ENCODE data around the gene PTGDS.

The PTGDS gene

DNA sequence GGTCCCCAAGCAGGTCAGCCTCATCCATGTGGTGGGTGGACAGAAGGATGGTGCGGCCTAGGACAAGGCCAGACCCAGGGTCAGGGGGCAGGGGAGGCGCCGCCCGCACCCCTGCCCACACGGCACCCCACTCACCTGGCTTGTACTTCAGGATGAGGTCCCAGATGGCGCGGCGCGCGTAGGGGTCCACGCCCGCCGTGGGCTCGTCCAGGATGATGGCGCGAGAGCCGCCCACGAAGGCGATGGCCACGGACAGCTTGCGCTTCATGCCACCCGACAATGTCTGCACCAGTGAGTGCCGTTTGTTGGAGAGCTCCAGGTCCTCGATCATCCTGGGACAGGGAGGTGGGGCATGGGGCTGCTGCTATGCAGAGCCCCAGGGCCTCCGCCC is 38.2 kb downstream of the PTGDS start:
- Histone ChIP-seq H3K4me2 (ENCODE audit: insufficient read depth, low read length, poor library complexity, severe bottlenecking) (no peak overlapping the region), H3K23ac (ENCODE audit: low read depth, low read length, poor library complexity) (peak overlapping the region; percentile 43)
- WGBS, 2 donors (ENCODE audit: extremely low coverage in 2 of 2, insufficient read length in 2 of 2, insufficient replicate concordance in 1 of 2), result no CpG with 5 or more reads among the region's 25 CpGs

GRCh38 chr9:137015976-137016375 is 38.7 kb downstream of the PTGDS start:
- no peaks in the 10 kb centered on the region for H3K27me3 ChIP-seq (ENCODE audit: control insufficient read depth in 3 of 3, insufficient read depth in 3 of 3, low read depth in 1 of 3, low read length in 3 of 3)
- no peak overlapping the region for H2AFZ ChIP-seq (ENCODE audit: low read length)
- H2BK5ac ChIP-seq (ENCODE audit: low read length), result no peak overlapping the region
- H3K79me1 ChIP-seq (ENCODE audit: low read depth, low read length), result peaks cover 6% of the 10 kb centered on the region
- H3K23ac ChIP-seq (ENCODE audit: low read depth, low read length, poor library complexity), result no peak overlapping the region
- no peak overlapping the region for H3K18ac ChIP-seq (ENCODE audit: low read length)
- no peak overlapping the region for H2BK15ac ChIP-seq (ENCODE audit: low read length)
- H2BK120ac ChIP-seq (ENCODE audit: low read depth, low read length), result no peak overlapping the region
- peaks cover 24 to 42% of the 10 kb centered on the region in 2 donors for H3K36me3 ChIP-seq (replicated peaks in 1 of 2; ENCODE audit: control insufficient read depth in 2 of 2, insufficient read depth in 2 of 2, low read length in 2 of 2)
- H2AK5ac ChIP-seq (ENCODE audit: low read depth, low read length), result no peak overlapping the region
- H3K9ac ChIP-seq (ENCODE audit: low read depth, low read length, poor library complexity), result no peak overlapping the region
- H3K9me3 ChIP-seq (replicated peaks in 1 of 2; ENCODE audit: control insufficient read depth in 2 of 2, insufficient read depth in 1 of 2, low read depth in 1 of 2, low read length in 2 of 2), result peaks cover 0 to 6% of the 10 kb centered on the region in 2 donors
- no peak overlapping the region for H3K4ac ChIP-seq (ENCODE audit: low read length)
- no peak overlapping the region for H2BK12ac ChIP-seq (ENCODE audit: low read length)
- H3K4me3 ChIP-seq (ENCODE audit: low read length in 2 of 2), result no peak overlapping the region
- no peak overlapping the region for H3K4me2 ChIP-seq (ENCODE audit: insufficient read depth, low read length, poor library complexity, severe bottlenecking)
- H3K27ac ChIP-seq (replicated peaks; ENCODE audit: low read length), result no peak overlapping the region
- H3K4me1 ChIP-seq (ENCODE audit: control insufficient read depth in 2 of 2, insufficient read depth in 1 of 2, low read depth in 1 of 2, low read length in 2 of 2), result no peaks in the 10 kb centered on the region
- no peak overlapping the region for H4K8ac ChIP-seq (ENCODE audit: low read depth, low read length)
- DNase-seq (ENCODE audit: low spot score), result no peak
- no peak overlapping the region for H3K14ac ChIP-seq (ENCODE audit: low read length)
- H4K91ac ChIP-seq (ENCODE audit: low read depth, low read length, poor library complexity), result no peak overlapping the region
- no CpG with 5 or more reads among the region's 21 CpGs for WGBS, 2 donors (ENCODE audit: extremely low coverage in 2 of 2, insufficient read length in 2 of 2, insufficient replicate concordance in 1 of 2)

More for the DNA sequence above, 38.2 kb downstream of the PTGDS start:
- Histone ChIP-seq H3K14ac (ENCODE audit: low read length) (no peak overlapping the region), H3K27me3 (ENCODE audit: control insufficient read depth in 3 of 3, insufficient read depth in 3 of 3, low read depth in 1 of 3, low read length in 3 of 3) (no peaks in the 10 kb centered on the region), H2BK12ac (ENCODE audit: low read length) (no peak overlapping the region), H3K4ac (ENCODE audit: low read length) (no peak overlapping the region), H3K9ac (ENCODE audit: low read depth, low read length, poor library complexity) (peak overlapping the region; percentile 44), H4K8ac (ENCODE audit: low read depth, low read length) (no peak overlapping the region), H2AFZ (ENCODE audit: low read length) (no peak overlapping the region), H3K18ac (ENCODE audit: low read length) (no peak overlapping the region), H2BK5ac (ENCODE audit: low read length) (no peak overlapping the region), H3K4me3 (ENCODE audit: low read length in 2 of 2) (no peak overlapping the region), H3K4me1 (ENCODE audit: control insufficient read depth in 2 of 2, insufficient read depth in 1 of 2, low read depth in 1 of 2, low read length in 2 of 2) (no peaks in the 10 kb centered on the region), H2BK15ac (ENCODE audit: low read length) (no peak overlapping the region), H3K36me3 (replicated peaks in 1 of 2; ENCODE audit: control insufficient read depth in 2 of 2, insufficient read depth in 2 of 2, low read length in 2 of 2) (peaks cover 25 to 42% of the 10 kb centered on the region in 2 donors), H4K91ac (ENCODE audit: low read depth, low read length, poor library complexity) (no peak overlapping the region), H2AK5ac (ENCODE audit: low read depth, low read length) (no peak overlapping the region), H2BK120ac (ENCODE audit: low read depth, low read length) (no peak overlapping the region), H3K27ac (replicated peaks; ENCODE audit: low read length) (no peak overlapping the region), H3K79me1 (ENCODE audit: low read depth, low read length) (peaks cover 6% of the 10 kb centered on the region), H3K9me3 (replicated peaks in 1 of 2; ENCODE audit: control insufficient read depth in 2 of 2, insufficient read depth in 1 of 2, low read depth in 1 of 2, low read length in 2 of 2) (peaks cover 0 to 6% of the 10 kb centered on the region in 2 donors)
- no peak for DNase-seq (ENCODE audit: low spot score)

DNA sequence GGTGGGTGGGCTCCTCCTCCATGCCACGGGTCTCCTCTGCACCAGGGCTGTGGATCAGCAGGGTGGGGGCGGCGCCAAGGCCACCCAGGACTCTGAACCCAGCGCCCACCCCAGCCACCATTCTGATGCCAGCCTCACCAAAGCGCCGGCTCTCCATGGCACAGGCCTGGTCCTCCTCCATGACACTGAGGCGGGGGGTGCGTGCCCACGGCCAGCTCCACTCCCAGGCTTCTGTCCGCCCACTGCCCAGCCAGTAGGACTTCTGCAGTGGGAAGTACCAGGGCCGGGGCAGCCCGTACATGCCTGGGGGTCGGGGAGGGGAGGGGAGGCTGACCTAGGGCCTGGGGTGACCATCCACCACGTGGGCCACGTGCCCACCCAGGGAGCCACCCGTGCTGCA is 39.1 kb downstream of the PTGDS start:
- H2BK5ac ChIP-seq (ENCODE audit: low read length), result peak overlapping the region; percentile 69
- no CpG with 5 or more reads among the region's 16 CpGs for WGBS, 2 donors (ENCODE audit: extremely low coverage in 2 of 2, insufficient read length in 2 of 2, insufficient replicate concordance in 1 of 2)
- H3K79me1 ChIP-seq (ENCODE audit: low read depth, low read length), result peaks cover 6% of the 10 kb centered on the region

DNA sequence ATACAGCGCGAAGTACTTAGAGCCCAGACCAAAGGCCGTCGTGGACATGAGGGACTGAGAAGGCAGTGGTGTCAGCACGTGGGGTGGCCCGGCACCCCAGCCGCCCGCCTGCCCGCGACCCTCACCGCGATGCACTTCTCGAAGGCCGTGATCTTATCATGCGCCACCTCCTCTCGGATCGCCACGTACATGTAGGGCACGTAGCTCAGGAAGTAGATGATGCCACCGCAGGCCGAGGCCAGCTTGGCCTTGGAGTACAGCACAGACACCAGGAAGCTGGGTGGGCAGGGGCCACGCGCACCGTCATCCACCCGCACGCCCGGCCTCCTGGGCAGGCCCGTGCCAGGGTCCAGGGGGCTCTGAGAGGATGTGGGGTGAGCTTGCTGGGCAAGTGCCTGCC is 39.8 kb downstream of the PTGDS start:
- Histone ChIP-seq H3K27me3 (ENCODE audit: control insufficient read depth in 3 of 3, insufficient read depth in 3 of 3, low read depth in 1 of 3, low read length in 3 of 3) (no peaks in the 10 kb centered on the region), H3K4me1 (ENCODE audit: control insufficient read depth in 2 of 2, insufficient read depth in 1 of 2, low read depth in 1 of 2, low read length in 2 of 2) (no peaks in the 10 kb centered on the region), H4K8ac (ENCODE audit: low read depth, low read length) (no peak overlapping the region), H3K4me3 (ENCODE audit: low read length in 2 of 2) (peak overlapping the region in 1 of 2 donors; percentile 66), H3K27ac (replicated peaks; ENCODE audit: low read length) (no peak overlapping the region), H4K91ac (ENCODE audit: low read depth, low read length, poor library complexity) (peak overlapping the region; percentile 53), H3K4ac (ENCODE audit: low read length) (no peak overlapping the region), H2BK120ac (ENCODE audit: low read depth, low read length) (no peak overlapping the region), H2AK5ac (ENCODE audit: low read depth, low read length) (no peak overlapping the region), H3K23ac (ENCODE audit: low read depth, low read length, poor library complexity) (peak overlapping the region; percentile 11), H2BK5ac (ENCODE audit: low read length) (peak overlapping the region; percentile 69), H3K18ac (ENCODE audit: low read length) (no peak overlapping the region), H3K9me3 (replicated peaks in 1 of 2; ENCODE audit: control insufficient read depth in 2 of 2, insufficient read depth in 1 of 2, low read depth in 1 of 2, low read length in 2 of 2) (peaks cover 0 to 6% of the 10 kb centered on the region in 2 donors), H2BK15ac (ENCODE audit: low read length) (no peak overlapping the region), H3K36me3 (replicated peaks in 1 of 2; ENCODE audit: control insufficient read depth in 2 of 2, insufficient read depth in 2 of 2, low read length in 2 of 2) (peaks cover 22 to 42% of the 10 kb centered on the region in 2 donors), H2AFZ (ENCODE audit: low read length) (no peak overlapping the region), H3K79me1 (ENCODE audit: low read depth, low read length) (peaks cover 6% of the 10 kb centered on the region), H3K4me2 (ENCODE audit: insufficient read depth, low read length, poor library complexity, severe bottlenecking) (no peak overlapping the region), H3K9ac (ENCODE audit: low read depth, low read length, poor library complexity) (no peak overlapping the region), H3K14ac (ENCODE audit: low read length) (no peak overlapping the region), H2BK12ac (ENCODE audit: low read length) (no peak overlapping the region)
- no peak for DNase-seq (ENCODE audit: low spot score)
- WGBS, 2 donors (ENCODE audit: extremely low coverage in 2 of 2, insufficient read length in 2 of 2, insufficient replicate concordance in 1 of 2), result no CpG with 5 or more reads among the region's 28 CpGs

More for the DNA sequence above, 39.1 kb downstream of the PTGDS start:
- H2AK5ac ChIP-seq (ENCODE audit: low read depth, low read length), result no peak overlapping the region
- no peak overlapping the region for H3K23ac ChIP-seq (ENCODE audit: low read depth, low read length, poor library complexity)
- DNase-seq (ENCODE audit: low spot score), result no peak
- H3K36me3 ChIP-seq (replicated peaks in 1 of 2; ENCODE audit: control insufficient read depth in 2 of 2, insufficient read depth in 2 of 2, low read length in 2 of 2), result peaks cover 24 to 42% of the 10 kb centered on the region in 2 donors
- H3K4ac ChIP-seq (ENCODE audit: low read length), result no peak overlapping the region
- H2BK120ac ChIP-seq (ENCODE audit: low read depth, low read length), result no peak overlapping the region
- no peak overlapping the region for H2BK15ac ChIP-seq (ENCODE audit: low read length)
- no peak overlapping the region for H3K4me2 ChIP-seq (ENCODE audit: insufficient read depth, low read length, poor library complexity, severe bottlenecking)
- H3K9ac ChIP-seq (ENCODE audit: low read depth, low read length, poor library complexity), result no peak overlapping the region
- no peak overlapping the region for H3K18ac ChIP-seq (ENCODE audit: low read length)
- H2BK12ac ChIP-seq (ENCODE audit: low read length), result no peak overlapping the region
- H4K91ac ChIP-seq (ENCODE audit: low read depth, low read length, poor library complexity), result no peak overlapping the region
- no peak overlapping the region for H2AFZ ChIP-seq (ENCODE audit: low read length)
- H3K9me3 ChIP-seq (replicated peaks in 1 of 2; ENCODE audit: control insufficient read depth in 2 of 2, insufficient read depth in 1 of 2, low read depth in 1 of 2, low read length in 2 of 2), result peaks cover 0 to 6% of the 10 kb centered on the region in 2 donors
- no peaks in the 10 kb centered on the region for H3K27me3 ChIP-seq (ENCODE audit: control insufficient read depth in 3 of 3, insufficient read depth in 3 of 3, low read depth in 1 of 3, low read length in 3 of 3)
- H4K8ac ChIP-seq (ENCODE audit: low read depth, low read length), result no peak overlapping the region
- no peaks in the 10 kb centered on the region for H3K4me1 ChIP-seq (ENCODE audit: control insufficient read depth in 2 of 2, insufficient read depth in 1 of 2, low read depth in 1 of 2, low read length in 2 of 2)
- H3K27ac ChIP-seq (replicated peaks; ENCODE audit: low read length), result no peak overlapping the region
- no peak overlapping the region for H3K4me3 ChIP-seq (ENCODE audit: low read length in 2 of 2)
- no peak overlapping the region for H3K14ac ChIP-seq (ENCODE audit: low read length)
